Stimulated activated CD8-positive, alpha-beta memory T cell treated with anti-CD3 and anti-CD28 coated beads, Interleukin-4, amount 100 ng/mL, for 1 hour (primary cell): ENCODE data around the gene BAZ2B.

Experiments
- DNase-seq, 2 donors: peaks; one replicate each; pipeline ENCODE4 v3.0.0-alpha.2; 2020; ENCODE audit warnings: low read depth in 2 of 2, low spot score in 1 of 2

Gene BAZ2B

DNA sequence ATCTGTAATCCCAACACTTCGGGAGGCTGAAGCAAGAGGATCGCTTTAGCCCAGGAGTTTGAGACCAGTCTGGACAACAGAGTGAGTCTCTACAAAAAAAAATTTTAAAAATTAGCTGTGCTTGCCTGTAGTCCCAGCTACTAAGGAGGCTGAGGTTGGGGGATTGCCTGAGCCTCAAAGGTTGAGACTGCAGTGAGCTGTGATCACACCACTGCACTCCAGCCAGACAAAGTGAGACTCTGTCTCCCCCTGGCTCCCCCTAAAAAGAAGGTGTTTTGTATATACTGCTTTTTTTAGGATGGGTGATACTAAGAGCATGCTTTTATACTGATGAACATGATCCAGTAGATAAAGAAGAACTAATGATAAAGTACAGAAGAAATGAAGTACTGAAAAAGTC lies 145.0 kb downstream of the BAZ2B start:
- no peak for DNase-seq

GRCh38 chr2:159468257-159468656 lies 148.1 kb downstream of the BAZ2B start:
- no peak for DNase-seq

DNA sequence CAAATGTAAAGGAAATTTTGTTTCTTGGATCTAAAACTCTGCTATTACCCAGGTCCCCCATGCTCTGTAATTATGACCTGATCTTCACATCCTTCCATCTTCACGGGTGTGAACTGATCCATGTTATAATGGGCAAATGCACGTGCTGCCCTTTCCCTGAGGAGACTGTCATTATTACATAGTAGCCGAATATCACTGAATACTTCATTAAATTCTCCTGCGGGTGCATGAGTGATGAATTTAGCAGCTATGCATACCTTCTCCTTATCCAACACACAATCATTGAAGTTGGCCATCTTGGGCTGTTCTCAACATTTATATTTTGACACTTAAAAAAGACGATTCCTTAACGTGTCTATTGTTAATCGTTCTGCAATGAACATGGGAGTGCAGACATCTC lies 153.4 kb downstream of the BAZ2B start:
- no peak for DNase-seq

DNA sequence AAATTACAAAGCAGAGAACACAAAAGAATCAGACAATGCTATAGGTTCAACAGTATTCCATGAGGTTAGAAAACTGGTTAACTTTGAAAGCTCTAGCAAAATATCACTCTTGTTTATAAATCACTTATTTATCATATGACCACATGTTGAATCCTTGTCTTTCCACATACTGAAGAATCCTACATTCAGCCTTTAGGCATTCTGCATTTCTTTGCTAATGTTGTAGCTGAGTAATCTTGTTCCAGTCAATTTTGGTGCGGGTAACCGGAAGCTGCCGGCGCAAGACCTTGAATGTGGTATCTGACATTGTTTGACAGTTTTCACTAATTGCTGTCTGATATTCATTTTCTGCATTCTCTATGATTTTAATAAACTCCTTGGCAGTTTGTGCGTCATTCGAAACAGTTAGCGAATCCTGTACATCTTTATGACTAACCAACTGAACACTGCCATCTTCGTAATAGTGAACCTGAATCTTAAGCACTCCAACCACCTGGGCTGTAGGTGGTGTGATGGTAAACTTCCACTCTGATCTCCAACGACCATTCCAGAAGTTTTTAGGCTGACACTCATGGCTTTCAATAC lies 154.1 kb downstream of the BAZ2B start:
- no peak for DNase-seq

- no peak for DNase-seq
These were observed 155.3 kb downstream of the BAZ2B start for GRCh38 chr2:159461076-159461475.

DNA sequence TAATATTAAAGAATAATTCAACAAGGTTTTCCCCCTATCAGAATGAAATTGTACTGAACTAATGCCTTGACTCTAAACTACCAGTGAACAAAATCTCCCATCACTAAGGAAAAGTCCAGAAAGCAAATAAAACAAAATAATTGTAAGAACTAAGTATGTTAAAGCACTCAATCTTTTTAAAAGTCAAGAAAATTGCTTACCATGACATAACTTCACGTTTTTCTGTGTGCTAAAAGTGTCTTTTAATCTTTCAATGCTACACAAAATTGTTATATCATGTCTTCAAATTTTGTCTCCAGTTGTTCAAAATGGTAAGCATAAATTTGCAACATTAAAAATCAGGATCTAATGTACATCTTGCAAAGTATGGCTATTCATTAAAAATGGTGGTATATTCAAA lies 156.1 kb downstream of the BAZ2B start:
- DNase-seq = no peak

- DNase-seq = no peak
These were observed 157.1 kb downstream of the BAZ2B start for GRCh38 chr2:159459279-159459678.

GRCh38 chr2:159457589-159457988 lies 158.8 kb downstream of the BAZ2B start:
- DNase-seq = no peak

DNA sequence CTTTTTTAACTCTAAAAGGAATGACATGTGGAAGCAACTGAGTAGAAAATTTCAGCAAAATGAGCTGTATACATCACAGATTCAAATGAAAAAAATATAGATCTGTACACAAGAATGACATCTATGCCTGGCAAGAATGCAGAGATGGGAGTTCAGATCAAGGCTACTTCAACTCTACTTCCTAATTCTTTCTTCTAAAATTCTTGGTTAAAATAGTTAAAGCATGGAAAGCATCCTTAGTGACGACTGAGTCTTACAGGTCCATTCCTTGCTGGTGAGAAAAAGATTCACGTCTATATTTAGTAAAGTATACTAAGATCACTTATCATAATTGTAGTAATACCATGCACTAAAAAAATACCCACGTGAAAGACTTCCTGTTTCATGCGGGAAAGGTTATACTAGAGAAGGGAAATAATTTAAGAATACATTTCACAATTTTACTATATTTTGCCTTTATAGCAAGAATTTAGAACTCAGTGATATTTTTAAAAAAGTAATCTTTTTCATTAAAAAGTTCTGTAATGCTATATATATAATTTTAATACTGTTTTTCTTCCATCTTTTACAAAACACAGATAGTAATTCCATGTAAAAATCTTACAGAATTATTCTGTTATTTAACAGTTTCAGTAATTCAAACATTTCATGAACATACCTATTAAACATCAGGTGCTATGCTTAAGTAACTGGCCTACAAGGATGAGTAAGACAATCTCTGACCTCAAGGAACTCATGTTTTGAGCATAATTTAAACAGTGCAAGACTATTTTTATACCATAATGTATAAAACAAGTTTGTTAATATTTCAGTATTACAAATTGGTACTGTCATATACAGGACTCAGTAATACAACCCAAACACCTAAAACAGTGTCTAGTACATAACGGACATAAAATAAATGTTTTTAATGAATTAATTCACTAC lies 159.6 kb downstream of the BAZ2B start:
- DNase-seq = no peak

DNA sequence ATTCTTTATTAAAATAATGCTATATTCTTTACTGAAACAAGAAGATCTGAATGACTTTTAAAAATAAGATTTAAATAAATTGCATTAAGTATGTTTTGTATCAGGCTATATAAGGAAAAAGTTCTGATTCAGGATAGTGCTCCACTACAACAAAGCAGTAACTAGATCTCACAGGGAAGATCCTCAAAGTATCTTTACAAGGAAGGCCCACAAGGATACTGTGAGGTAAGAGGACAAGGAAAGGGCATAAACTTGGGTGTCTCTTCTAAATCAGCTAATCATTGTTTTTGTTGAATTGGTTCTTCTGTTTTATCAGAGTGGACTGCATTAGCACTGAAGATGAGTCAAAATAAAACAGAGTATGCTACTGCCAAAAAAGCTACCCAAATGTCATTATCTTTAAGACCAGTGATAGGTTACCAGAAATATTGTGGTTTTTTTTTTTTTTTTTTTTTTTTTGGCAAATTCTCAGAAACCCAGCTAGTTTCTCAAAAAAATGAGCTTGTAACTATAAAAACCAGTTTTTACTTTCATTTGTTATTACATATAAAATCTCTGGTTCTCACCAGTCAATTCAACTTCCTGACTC lies 160.9 kb downstream of the BAZ2B start:
- no peak for DNase-seq

GRCh38 chr2:159454185-159454584 lies 162.2 kb downstream of the BAZ2B start:
- no peak for DNase-seq

DNA sequence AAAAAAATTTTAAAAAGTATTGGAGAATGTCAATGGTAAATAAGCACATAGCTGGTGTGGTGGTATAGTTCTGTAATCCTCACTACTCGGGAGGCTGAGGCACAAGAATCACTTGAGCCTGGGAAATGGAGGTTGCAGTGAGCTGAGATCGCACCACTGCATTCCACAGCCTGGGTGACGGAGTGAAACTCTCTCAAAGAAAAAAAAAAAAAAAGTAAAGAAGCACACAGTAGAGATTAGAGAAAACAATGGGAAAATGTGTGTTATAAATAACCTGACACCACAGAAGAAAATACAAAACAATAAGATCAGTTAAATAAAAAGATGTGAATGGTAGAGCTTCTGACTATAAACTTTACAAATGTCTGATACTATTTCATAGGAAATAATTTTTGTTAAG lies 166.2 kb downstream of the BAZ2B start:
- DNase-seq = no peak

DNA sequence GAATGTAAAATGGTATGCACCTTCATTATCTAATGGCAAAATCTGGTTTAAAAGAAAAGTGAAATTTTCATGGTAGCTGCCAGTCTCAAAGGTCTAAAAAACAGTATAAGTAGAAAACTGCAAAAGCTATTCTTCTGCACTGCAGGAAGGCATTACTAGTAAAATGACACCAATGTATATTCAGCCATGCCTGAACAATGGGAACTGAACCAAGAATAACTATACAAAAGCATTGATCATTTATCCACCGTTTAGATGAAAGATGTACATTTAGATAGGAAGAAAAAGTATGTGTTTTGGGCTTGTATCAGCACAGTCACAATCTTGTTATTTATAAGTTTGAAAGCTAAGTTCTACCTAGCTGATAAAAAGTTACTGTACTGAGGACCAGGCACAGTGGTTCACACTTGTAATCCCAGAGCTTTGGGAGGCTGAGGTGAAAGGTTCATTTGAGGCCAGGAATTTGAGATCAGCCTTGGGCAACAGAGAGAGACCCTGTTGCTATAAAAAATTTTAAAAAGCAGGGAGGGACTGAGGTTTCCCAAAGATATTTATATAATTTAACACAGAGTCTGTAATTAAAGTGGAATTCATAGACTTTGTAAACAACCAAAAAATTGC lies 166.7 kb downstream of the BAZ2B start:
- DNase-seq = no peak

- no peak for DNase-seq
These were observed 169.5 kb downstream of the BAZ2B start for GRCh38 chr2:159446817-159447216.

DNA sequence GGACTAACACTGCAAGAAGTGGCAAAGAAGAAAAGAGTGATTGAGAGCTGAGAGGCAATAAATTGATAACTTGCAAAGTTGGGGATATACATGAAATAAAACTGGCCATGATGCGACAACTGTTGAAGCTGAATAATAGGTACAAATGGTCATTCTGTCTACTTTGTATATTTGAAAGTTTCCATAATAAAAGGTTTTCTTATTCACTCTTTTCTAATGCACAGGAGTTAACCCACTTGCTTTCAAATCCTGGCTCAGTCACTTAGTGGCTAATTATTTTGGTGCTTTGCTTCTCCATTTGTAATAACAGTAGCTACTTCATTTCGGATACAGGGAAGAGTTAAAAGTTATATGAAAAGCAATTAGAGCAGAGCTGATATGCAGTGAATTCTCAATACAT lies 170.1 kb downstream of the BAZ2B start:
- DNase-seq = no peak

GRCh38 chr2:159445307-159445706 lies 171.0 kb downstream of the BAZ2B start:
- no peak for DNase-seq

GRCh38 chr2:159444754-159445153 lies 171.6 kb downstream of the BAZ2B start:
- no peak for DNase-seq

DNA sequence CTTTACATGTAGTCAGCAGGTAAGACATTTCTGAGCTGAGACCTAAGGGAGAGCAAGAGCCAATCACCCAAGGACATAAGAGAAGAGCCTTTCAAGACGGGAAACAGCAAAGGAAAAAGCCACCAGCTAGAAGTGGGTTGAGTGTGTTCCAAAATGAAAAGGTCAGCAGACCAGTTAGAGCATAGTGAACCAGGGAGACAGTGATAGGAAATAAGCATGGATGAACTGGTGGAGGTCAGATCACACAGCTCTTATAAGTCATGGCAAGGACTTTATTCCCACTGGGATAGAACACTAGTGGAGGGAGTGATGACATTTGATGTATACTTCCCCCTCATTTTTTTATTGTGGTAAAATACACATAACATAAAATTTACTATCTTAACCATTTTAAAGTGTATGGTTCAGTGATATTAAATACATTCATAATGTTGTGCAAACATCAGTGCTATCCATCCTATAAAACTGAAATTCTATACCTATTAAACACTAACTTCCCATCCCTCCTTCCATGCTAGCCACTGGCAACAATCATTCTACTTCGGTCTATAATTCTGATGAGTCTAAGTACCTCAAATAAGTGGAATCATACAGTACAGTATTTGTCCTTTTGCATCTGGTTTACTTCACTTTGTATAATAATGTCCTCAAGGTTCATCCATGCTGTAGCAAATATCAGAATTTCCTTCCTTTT lies 174.0 kb downstream of the BAZ2B start:
- DNase-seq = no peak

DNA sequence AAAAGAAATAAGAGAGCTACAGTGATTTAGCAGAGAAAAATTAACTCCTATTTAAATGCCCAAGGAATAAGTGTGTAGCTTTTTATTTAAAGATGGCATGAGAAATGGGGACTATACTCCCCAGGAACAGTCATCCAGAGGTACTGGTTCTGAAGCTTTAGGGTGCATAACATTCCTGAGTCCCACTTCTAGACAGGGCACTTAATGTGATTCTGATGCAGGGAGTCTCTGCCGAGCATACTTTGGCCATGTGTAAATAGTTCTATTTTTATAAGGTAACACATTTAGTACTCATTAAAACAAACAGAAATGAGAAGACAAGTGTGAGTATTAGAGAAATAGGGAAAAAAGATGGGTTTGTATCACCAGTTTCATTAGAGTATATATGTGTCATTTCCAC lies 175.2 kb downstream of the BAZ2B start:
- no peak for DNase-seq

DNA sequence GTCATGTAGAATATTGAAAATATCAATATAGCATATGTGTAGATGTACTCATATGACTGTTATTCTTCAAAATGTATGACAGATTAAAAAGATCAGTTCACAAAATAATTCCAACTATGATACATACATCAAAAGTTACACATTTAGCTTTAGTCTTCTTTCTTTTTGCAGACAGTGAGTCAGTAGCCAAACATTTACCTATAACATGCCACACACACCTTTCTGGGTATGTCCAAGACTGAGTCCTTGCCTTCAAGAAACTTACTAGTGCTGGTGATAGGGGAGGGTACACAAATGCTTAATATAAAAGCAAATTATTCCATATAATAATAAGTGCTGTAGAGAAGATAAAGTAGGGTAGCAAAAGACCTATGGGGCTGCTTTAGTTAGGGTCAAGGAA lies 176.9 kb downstream of the BAZ2B start:
- no peak for DNase-seq

- no peak for DNase-seq
These were observed 177.5 kb downstream of the BAZ2B start for GRCh38 chr2:159438720-159439353.
